OCI-LY1 (cell line): ENCODE results near the gene PXK.

Experiments used
- EZH2 ChIP-seq: fragments of 200-600 bp; sonication (generic), shearing (Covaris generic); IDR thresholded peaks from 2 replicates; pipeline ENCODE4 v1.8.0; 2017; ENCODE audit warnings: borderline replicate concordance, mixed run types, mild to moderate bottlenecking, antibody characterized with exemption, low read length, moderate library complexity, mixed read lengths
- TF ChIP-seq, protein P1 (sequence below): fragments of 200-600 bp; sonication (generic), shearing (Covaris generic); IDR thresholded peaks from 2 replicates; pipeline ENCODE4 v1.5.1; 2017; ENCODE audit warnings: mild to moderate bottlenecking, antibody characterized with exemption, low read length, moderate library complexity, mixed read lengths

DNA sequence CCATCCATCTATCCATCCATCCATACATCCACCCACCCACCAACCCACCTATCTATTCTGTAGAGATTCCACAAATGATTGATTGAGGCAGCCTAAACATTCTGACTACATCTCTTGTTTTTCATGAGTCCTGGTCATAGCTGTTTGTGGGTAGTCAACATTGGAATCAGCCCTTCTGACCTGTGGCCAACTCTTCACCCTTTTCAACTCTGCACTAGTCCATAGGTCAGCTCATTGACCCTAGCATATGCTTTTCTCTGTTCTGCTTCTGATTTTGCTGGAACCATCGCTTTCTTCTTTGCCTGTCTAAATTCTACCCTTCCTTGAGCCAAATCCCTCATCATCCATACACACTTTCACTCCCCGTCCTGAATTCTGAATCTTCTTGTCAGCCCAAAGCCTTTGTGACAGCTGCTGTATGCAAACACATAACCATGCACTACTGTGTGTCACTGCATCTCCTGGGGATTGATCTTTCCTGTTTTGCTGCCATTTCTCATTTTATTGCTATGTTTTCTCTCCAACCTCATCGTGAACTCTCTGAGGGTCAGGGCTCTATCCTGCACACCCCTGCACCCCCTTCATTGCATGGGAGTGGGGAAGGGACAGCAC is 142.4 kb downstream of the PXK start:
- TF ChIP-seq, protein P1, sequence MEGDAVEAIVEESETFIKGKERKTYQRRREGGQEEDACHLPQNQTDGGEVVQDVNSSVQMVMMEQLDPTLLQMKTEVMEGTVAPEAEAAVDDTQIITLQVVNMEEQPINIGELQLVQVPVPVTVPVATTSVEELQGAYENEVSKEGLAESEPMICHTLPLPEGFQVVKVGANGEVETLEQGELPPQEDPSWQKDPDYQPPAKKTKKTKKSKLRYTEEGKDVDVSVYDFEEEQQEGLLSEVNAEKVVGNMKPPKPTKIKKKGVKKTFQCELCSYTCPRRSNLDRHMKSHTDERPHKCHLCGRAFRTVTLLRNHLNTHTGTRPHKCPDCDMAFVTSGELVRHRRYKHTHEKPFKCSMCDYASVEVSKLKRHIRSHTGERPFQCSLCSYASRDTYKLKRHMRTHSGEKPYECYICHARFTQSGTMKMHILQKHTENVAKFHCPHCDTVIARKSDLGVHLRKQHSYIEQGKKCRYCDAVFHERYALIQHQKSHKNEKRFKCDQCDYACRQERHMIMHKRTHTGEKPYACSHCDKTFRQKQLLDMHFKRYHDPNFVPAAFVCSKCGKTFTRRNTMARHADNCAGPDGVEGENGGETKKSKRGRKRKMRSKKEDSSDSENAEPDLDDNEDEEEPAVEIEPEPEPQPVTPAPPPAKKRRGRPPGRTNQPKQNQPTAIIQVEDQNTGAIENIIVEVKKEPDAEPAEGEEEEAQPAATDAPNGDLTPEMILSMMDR: no peak
- no peak for TF ChIP-seq EZH2
